M059J (cell line): ENCODE data around the gene SNX15. TPM values are rescaled to one million over a fixed set of nuclear protein-coding genes. Genes with fewer than 3 reads are reported as not detected.

Experiments used
- DNase-seq: peaks from one replicate; pipeline ENCODE4 v3.0.0-alpha.2; 2012; ENCODE audit warnings: low read depth
- total RNA-seq: library from RNA; depleted of rRNA; stranded (reverse); fragments of >200 nt; shearing (Covaris generic); gene quantifications from 2 replicates; pipeline ENCODE4 v1.2.3, GENCODE V29; 2014

Gene SNX15
- total RNA-seq, 1 experiment from 2014 or later: 17.8 TPM

GRCh38 chr11:65056999-65057398 is 29.8 kb downstream of the SNX15 start:
- DNase-seq: no peak

GRCh38 chr11:65057526-65057925 is 30.3 kb downstream of the SNX15 start:
- DNase-seq: no peak

GRCh38 chr11:65058012-65058411 is 30.8 kb downstream of the SNX15 start:
- DNase-seq: no peak

GRCh38 chr11:65058419-65059054 is 31.3 kb downstream of the SNX15 start, which contains the start of gene NAALADL1:
Gene NAALADL1 (minus strand): TSS chr11:65058553. CDS start chr11:65058521, 32 bp downstream.
- DNase-seq: no peak

- DNase-seq: no peak
These were observed 32.3 kb downstream of the SNX15 start for GRCh38 chr11:65059523-65059922.

GRCh38 chr11:65059959-65060824 is 33.0 kb downstream of the SNX15 start:
- DNase-seq: no peak

GRCh38 chr11:65060913-65061408 is 33.7 kb downstream of the SNX15 start:
- DNase-seq: peak; percentile 35

- DNase-seq: no peak
These were observed 36.3 kb downstream of the SNX15 start for GRCh38 chr11:65063532-65063931.

- DNase-seq: no peak
These were observed 37.6 kb downstream of the SNX15 start for GRCh38 chr11:65064847-65065240.

GRCh38 chr11:65065851-65066250 is 38.6 kb downstream of the SNX15 start:
- no peak for DNase-seq

- DNase-seq: no peak
These were observed 39.1 kb downstream of the SNX15 start for GRCh38 chr11:65066315-65066714.

GRCh38 chr11:65066805-65067291 is 39.6 kb downstream of the SNX15 start:
- DNase-seq: no peak

- no peak for DNase-seq
These were observed 40.2 kb downstream of the SNX15 start for GRCh38 chr11:65067446-65067845.

GRCh38 chr11:65069217-65069616 is 42.0 kb downstream of the SNX15 start:
- DNase-seq: no peak

- DNase-seq: no peak
These were observed 44.8 kb downstream of the SNX15 start for GRCh38 chr11:65071907-65072630.

GRCh38 chr11:65072631-65072966 is 45.4 kb downstream of the SNX15 start:
- no peak for DNase-seq

- peak; percentile 29 for DNase-seq
These were observed 50.2 kb downstream of the SNX15 start for GRCh38 chr11:65077451-65077850.

- peak; percentile 47 for DNase-seq
These were observed 50.9 kb downstream of the SNX15 start for GRCh38 chr11:65078151-65078550.

- no peak for DNase-seq
These were observed 51.6 kb downstream of the SNX15 start for GRCh38 chr11:65078786-65079342.

GRCh38 chr11:65083134-65083833 is 56.0 kb downstream of the SNX15 start:
- peak; percentile 15 for DNase-seq
